Measurements from ENCODE around the gene PPP1R9B.

PPP1R9B gene

GRCh38 chr17:50123649-50124349 lies 26.7 kb downstream of the PPP1R9B start:
- DNase-seq: no peak

GRCh38 chr17:50122945-50123344 lies 27.5 kb downstream of the PPP1R9B start:
- DNase-seq: no peak

GRCh38 chr17:50120475-50121253 lies 29.8 kb downstream of the PPP1R9B start:
- DNase-seq: no peak

GRCh38 chr17:50118828-50119218 lies 31.7 kb downstream of the PPP1R9B start:
- DNase-seq: no peak

GRCh38 chr17:50118076-50118827 lies 32.2 kb downstream of the PPP1R9B start:
- DNase-seq: no peak

GRCh38 chr17:50117202-50118051 lies 33.0 kb downstream of the PPP1R9B start:
- DNase-seq: peak; percentile 87

- no peak for DNase-seq
These were observed 34.7 kb downstream of the PPP1R9B start for GRCh38 chr17:50115756-50116155.

GRCh38 chr17:50114849-50115357 lies 35.6 kb downstream of the PPP1R9B start:
- peak; percentile 79 for DNase-seq

- DNase-seq: no peak
These were observed 36.1 kb downstream of the PPP1R9B start for GRCh38 chr17:50114401-50114800.

GRCh38 chr17:50113624-50114320 lies 36.7 kb downstream of the PPP1R9B start:
- DNase-seq: no peak

- no peak for DNase-seq
These were observed 37.8 kb downstream of the PPP1R9B start for GRCh38 chr17:50112694-50113093.

- DNase-seq: no peak
These were observed 38.5 kb downstream of the PPP1R9B start for GRCh38 chr17:50111673-50112655.

GRCh38 chr17:50110591-50111349 lies 39.7 kb downstream of the PPP1R9B start:
- DNase-seq: no peak

GRCh38 chr17:50109785-50110184 lies 40.7 kb downstream of the PPP1R9B start:
- no peak for DNase-seq

- no peak for DNase-seq
These were observed 41.3 kb downstream of the PPP1R9B start for GRCh38 chr17:50109207-50109606.

- DNase-seq: no peak
These were observed 41.9 kb downstream of the PPP1R9B start for GRCh38 chr17:50108556-50108955.

GRCh38 chr17:50107790-50108414 lies 42.6 kb downstream of the PPP1R9B start:
- DNase-seq: no peak

GRCh38 chr17:50106393-50107131 lies 43.9 kb downstream of the PPP1R9B start:
- no peak for DNase-seq

- no peak for DNase-seq
These were observed 44.7 kb downstream of the PPP1R9B start for GRCh38 chr17:50105811-50106210.

Measured in RPMI8226 (cell line).